NOMO-1 treated with DMSO at 0.1 percent for 48 hours (cell line): ENCODE measurements around the gene AHNAK.
"Not testable (repeated sequence)": the region's sequence is repeated elsewhere in the genome, so short reads cannot be mapped to it uniquely, and the experiment has no call there.

Experiments used
- DNase-seq: peaks from one replicate; lab custom pipeline; 2025; ENCODE audit not compliant: unreplicated experiment; lab: John Stamatoyannopoulos, UW

The AHNAK gene

GRCh38 chr11:62573592-62574362 lies 27.2 kb upstream of the AHNAK start, which contains the start of gene EEF1G:
TSS of gene EEF1G (minus strand) at chr11:62573891. CDS start at chr11:62573842, 49 bp downstream.
- peak; percentile 100 for DNase-seq

DNA sequence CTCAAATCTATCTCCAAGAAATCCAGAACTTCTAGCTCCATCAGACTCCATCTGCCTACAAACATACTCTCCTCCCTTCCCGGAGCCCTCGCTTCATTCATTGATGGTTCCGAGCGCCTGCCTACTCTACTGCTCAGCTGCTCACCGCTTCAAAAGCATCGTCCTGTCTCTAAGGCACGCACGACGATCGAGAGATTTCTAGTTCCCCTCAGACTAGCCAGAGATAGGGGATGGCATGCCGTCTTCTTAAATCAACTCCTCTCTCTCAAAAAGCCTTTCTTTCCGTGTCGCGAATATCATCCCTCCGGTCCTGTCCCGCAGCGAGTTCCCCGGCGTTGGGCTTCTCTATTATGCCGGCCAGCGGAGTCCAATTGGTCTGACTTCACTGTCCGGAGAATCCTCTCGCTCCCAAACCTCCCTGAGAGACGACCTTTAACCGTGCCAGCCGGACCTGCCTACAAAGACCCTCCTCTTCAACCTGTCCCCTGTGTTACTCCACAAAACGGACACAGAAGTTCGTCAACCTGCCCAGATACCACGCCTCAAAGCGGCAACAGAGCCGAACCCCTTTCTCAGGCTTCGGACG lies 26.5 kb upstream of the AHNAK start:
- DNase-seq: peak; percentile 17

DNA sequence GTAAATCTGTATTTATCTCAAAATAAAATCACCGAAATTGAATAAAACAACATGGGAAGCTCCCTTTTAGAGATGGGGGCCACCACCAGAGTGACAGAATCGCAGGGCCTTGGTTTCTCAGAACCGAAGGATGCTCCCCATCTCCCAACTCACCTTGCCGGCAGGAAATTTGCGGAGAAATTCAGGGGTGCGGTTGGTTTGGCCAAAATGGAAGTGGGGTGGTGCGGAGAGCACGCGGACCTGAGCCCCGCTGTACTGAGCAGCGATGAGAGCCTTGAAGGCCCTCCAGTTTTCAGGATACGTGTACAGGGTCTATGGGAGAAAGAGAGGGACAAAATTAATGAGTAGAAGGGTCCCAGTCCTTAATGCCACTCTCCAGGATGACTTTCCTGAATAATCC lies 25.8 kb upstream of the AHNAK start:
- no peak for DNase-seq

- not testable (repeated sequence) for DNase-seq
Measured at GRCh38 chr11:62571493-62571892, 24.9 kb upstream of the AHNAK start.

DNA sequence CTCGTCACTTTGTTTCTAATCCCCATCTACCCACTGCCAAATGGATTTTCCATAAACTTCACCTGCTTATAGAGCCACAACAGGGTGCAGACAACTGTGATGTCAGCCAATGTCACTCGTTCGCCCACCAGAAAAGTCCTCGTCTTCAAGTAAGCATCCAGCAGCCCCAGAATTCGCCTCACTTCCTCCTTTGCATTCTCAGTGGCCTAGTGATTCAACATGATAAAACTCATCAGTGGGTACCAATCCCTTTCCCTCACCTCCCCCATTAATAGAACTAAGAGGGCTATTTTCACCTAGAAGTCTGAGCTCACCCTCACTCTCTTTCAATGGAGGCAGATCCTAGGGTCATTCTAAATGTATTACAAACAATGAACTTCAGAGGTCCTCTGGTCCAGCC lies 24.3 kb upstream of the AHNAK start:
- not testable (repeated sequence) for DNase-seq

DNA sequence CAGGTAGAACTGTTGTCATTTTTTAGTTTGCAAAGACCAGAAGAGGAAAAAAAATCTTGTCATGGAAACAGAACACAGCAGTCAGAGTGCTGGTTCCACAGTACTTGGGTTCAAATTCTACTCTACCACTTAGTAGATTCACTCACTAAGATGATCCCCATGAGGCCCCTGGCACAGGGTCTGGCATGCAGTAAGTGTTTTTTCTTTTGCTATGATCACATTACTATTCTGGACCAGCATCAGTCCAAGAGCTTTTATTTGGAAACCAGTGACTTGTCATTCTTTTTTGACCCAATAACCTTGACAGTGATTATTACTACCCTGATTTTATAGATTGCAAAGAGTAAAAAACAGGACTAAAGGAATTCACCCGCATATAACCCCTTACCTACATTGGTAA lies 23.0 kb upstream of the AHNAK start:
- no peak for DNase-seq

- no peak for DNase-seq
Measured at GRCh38 chr11:62567018-62567633, 20.5 kb upstream of the AHNAK start.

DNA sequence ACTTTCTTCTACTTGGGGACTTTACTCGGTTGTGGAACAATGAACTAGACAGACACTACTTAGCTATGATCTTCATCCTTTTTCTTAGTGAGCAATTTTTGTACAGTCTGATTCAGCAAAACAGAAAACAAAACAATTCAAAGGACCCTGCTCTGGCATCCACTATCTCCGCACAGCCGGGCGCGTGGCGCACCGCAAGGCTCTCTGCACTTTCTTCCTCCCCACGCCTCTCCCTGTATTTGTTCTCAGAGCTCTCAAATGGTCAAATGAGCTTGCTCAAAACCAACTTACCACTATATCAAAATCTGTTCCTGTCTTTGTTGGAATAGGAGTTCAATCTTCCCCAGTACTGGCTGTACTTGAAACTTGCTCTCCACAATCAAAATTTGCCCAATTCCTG lies 19.6 kb upstream of the AHNAK start:
- DNase-seq: no peak

GRCh38 chr11:62565100-62565802 lies 18.6 kb upstream of the AHNAK start:
- no peak for DNase-seq

GRCh38 chr11:62561677-62562230 lies 15.1 kb upstream of the AHNAK start:
- DNase-seq: not testable (repeated sequence)

DNA sequence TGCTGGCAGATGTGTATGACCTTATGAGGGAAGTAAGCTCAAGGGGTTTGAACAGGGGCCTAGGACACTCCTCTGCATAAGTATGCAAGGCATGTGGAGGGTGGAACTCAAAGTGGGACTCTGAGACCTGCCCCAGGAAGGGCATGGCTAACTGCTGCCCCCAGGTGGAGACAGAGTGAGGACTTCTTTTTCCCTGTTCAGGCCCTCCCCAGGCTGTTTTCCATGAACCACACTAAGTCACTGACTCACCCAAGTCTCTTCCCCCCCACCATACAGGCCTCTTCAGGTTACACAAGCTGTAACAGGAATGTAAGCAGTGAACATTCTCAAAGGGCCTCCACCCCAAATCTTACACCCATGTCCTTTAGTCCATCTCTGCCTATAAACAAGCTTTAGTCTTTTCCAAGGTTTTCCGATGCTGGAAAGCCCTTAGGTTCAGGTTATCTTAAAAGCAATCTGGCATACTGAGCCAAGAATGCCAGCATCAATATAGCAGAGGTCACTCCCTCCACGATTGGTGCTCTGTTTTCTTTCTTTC lies 14.0 kb upstream of the AHNAK start:
- DNase-seq: peak; percentile 92

DNA sequence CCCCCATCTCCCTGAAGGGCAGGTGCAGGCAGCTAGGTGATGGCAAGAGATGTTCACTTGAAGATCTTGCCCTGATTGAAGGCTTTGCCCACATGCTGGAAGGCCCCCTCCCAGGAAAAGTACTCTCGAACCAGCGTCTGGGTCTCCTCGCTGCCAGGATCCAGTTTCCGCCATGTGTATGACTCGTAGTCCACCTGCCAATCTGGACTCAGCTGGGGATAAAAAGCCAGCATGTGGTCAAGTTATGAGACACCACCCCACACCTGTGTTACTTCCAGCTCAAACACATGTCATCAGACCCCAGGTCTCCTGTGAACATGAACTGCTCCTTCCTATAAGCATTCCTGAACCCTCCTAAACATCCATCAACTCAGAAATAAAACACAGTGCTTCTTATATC lies 13.0 kb upstream of the AHNAK start:
- DNase-seq: not testable (repeated sequence)

DNA sequence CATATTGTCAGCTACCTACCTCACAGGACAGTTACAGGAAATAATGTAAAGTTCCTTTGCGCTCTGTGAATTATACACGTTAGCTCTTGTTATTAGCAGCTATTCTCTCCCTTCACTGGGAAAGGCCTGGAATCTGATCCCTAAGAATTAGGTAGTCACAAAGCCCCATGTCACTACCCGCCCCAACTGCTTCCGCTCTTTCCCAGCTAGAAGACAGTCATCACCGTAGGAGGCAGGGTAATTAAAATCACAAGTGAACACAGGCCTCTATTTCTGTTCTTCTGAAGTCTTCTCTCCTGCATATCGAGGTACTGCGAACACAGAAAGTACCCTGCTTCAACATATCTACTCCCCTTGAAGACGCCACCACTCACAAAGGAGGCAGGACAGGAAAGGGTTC lies 12.6 kb upstream of the AHNAK start:
- DNase-seq: no peak

DNA sequence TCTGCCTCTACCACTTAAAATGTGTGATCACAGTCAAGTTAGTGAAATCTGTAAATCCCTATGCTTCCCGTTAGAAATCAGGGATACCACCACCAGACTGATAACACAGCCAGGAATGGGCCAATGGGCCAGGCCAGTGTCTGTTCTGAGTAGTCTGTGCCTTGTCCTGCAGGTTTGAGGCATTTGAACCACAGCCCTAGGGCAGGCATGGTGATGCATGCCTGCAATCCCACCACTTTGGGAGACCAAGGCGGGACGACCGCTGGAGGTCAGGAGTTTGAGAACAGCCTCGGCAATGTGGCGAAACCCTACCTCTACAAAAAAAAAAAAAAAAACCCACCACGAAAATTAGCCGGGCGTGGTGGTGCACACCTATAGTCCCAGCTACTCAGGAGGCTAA lies 12.1 kb upstream of the AHNAK start:
- no peak for DNase-seq

GRCh38 chr11:62556875-62557631 lies 10.4 kb upstream of the AHNAK start:
- DNase-seq: no peak

DNA sequence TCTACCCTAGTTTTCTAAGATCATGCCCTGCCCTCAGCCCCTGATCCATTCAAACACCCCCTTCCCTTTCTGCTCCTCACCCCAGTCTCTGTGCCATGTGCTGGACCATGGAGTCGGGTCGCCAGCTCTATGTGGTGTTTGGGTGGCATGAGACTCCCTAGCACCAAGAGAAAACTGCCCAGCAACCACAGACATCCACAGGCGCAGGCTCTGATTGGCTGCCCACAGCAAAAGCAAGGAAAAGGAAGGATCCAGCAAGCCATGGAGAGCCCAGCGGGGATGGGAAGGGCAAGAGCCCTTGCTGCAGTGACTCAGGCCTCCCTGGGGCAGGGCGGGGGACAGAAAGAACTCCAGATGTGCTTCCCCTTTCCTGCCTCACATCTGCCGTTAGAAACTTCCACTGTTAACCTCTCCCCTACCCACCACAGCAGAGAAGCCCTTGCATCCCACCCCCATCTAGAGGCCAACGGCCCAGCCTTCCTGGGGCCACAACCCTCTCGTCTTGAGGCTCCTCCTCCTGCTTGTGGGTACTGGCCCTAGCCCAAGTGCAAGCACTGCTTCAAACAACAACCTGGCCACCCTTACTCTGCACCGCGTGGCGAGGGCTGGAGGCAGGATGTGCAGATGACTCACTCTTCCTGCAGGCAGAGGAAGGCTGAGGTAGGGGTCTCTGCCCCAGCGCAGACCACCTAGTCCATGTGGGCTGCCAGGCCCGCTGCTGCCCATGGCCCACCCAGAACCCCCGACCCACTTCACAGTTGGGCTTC lies 9.7 kb upstream of the AHNAK start:
- peak; percentile 96 for DNase-seq

DNA sequence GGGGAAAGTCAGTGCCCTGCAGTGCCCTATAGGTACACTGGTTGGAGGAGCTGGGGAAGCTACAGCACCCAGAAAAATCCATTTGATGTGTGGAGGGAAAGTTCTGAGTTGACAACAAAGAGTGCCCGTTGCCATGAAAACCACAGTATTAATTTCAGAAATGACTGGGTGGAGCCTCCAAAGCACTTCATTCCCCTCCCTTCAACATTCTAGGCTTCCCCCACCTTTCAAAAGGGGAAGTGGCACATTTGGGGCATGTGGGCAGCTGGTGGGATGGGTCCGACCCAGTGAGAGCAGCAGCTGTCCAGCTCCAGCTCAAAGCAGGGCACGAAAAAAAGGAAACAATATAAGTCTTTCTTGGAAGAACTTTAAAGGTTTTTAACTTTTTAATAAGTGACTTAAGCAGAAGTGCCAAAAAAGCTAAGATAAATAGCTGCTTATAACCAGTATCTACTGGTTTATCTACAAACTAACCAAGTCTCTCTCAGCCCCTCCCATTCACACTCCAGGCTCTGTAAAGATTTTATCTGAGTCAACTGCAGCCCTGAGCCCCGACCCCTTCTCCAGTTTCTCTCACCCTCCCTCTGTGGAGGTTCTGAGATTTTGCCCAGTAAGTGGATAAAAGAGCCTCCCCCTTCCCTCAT lies 9.0 kb upstream of the AHNAK start:
- DNase-seq: peak; percentile 94

- DNase-seq: no peak
Measured at GRCh38 chr11:62554387-62555167, 8.0 kb upstream of the AHNAK start.
